ENCODE results near the gene RDH5.

DNA sequence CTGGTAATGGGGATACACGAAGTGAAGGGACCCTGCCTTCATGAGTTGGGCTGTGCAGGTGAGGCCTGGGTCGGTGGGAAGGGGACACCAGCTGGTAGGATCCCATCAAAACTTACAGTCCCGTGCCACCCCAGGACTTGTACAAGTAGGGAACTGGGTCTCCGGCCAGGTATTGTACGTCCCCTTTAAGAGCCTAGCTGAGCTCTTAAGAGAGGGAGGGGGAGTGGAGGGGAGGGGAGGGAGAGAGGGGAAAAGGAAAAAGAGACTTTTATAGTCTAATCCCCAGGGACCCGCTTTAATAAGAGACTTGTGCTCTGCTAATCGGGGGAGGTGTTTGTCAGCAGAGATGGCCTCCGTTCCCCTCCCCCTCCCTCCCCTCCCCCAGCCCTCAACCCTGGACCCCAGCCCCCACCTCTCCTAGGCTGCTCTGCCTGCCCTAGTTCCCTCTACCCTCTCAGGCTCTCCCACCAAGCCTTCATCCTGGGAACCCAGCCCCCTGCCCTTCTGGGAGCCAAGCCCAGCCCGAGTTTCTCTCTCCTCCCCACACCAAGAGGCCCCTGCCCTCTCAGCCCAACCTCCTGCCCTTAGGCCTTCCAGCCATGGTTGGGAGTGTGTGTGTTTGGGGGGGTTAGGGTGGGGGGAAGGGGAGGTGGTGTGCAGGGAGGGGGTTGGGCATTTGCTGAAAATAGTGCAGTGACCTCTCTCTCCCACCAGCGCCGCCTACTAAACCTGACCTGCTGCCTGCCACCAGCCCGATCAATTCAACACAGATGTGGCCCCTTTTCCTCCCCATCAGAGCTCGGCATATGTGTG lies 25.4 kb downstream of the RDH5 start:
- no peak for TF ChIP-seq CTCF (IDR thresholded peaks at IDR 0.05)
- no peak for TF ChIP-seq POLR2A (IDR thresholded peaks at IDR 0.05)
- TF ChIP-seq EP300 (IDR thresholded peaks at IDR 0.05): no peak
